ENCODE measurements around the gene C22orf23. TPM values are rescaled to one million over a fixed set of nuclear protein-coding genes. Genes with fewer than 3 reads are reported as not detected.

The C22orf23 gene
- total and polyA plus RNA-seq, 10 of the 15 experiments (the other 5 are each of a cell fraction or from before 2014, with no cell fraction given), result 0.04 to 0.38 (median 0.11) TPM; not detected in 5

DNA sequence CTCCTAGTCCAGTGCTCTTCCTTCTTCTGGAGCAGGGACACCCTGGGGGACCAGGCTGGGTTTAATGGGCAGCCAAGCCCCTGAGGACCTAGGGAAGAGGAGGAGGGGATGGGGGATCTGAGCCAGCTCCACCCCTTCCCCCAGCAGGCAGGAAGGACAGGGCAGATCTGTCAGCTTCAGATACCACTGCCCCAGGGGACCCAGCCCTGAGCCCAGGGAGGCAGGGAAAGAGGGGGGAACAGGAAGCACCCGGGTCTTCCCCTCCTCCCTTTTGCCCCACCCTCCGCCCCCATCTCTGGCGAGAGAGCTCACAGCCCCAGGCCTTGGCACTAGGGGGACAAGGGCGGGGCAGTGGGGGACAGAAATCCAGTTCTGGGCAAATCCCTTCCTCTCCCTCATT is 42.7 kb upstream of the C22orf23 start:
- no peaks in the 10 kb centered on the region; a peak in 1 of 4 replicates for H3K27me3 ChIP-seq (replicated peaks in 1 of 2; ENCODE audit: control insufficient read depth in 2 of 2, insufficient read depth in 2 of 2, low read length in 1 of 2)
- SMC1A ChIA-PET (ENCODE audit: uncharacterized antibody, unreplicated experiment), result interaction anchor here (0.6 to 2.2 kb wide), 3 partner anchors 39 to 593 kb away, joined by 3 to 7 read pairs (median 3); no protein-coding TSS in a partner anchor
- no peak for FAIRE-seq
- no TSS peak for BruUV-seq (replicated peaks)
- no peak overlapping the region; the same call in 1 of the 2 replicates for H2AFZ ChIP-seq (ENCODE audit: control insufficient read depth, low read depth, low read length)
- POLR2A ChIA-PET, result no interaction called here
- TF ChIP-seq, protein P1, sequence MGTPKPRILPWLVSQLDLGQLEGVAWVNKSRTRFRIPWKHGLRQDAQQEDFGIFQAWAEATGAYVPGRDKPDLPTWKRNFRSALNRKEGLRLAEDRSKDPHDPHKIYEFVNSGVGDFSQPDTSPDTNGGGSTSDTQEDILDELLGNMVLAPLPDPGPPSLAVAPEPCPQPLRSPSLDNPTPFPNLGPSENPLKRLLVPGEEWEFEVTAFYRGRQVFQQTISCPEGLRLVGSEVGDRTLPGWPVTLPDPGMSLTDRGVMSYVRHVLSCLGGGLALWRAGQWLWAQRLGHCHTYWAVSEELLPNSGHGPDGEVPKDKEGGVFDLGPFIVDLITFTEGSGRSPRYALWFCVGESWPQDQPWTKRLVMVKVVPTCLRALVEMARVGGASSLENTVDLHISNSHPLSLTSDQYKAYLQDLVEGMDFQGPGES (IDR thresholded peaks at IDR 0.05), result no peak
- TF ChIP-seq, protein P2, sequence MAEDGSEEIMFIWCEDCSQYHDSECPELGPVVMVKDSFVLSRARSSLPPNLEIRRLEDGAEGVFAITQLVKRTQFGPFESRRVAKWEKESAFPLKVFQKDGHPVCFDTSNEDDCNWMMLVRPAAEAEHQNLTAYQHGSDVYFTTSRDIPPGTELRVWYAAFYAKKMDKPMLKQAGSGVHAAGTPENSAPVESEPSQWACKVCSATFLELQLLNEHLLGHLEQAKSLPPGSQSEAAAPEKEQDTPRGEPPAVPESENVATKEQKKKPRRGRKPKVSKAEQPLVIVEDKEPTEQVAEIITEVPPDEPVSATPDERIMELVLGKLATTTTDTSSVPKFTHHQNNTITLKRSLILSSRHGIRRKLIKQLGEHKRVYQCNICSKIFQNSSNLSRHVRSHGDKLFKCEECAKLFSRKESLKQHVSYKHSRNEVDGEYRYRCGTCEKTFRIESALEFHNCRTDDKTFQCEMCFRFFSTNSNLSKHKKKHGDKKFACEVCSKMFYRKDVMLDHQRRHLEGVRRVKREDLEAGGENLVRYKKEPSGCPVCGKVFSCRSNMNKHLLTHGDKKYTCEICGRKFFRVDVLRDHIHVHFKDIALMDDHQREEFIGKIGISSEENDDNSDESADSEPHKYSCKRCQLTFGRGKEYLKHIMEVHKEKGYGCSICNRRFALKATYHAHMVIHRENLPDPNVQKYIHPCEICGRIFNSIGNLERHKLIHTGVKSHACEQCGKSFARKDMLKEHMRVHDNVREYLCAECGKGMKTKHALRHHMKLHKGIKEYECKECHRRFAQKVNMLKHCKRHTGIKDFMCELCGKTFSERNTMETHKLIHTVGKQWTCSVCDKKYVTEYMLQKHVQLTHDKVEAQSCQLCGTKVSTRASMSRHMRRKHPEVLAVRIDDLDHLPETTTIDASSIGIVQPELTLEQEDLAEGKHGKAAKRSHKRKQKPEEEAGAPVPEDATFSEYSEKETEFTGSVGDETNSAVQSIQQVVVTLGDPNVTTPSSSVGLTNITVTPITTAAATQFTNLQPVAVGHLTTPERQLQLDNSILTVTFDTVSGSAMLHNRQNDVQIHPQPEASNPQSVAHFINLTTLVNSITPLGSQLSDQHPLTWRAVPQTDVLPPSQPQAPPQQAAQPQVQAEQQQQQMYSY (CRISPR knock-in tag; IDR thresholded peaks at IDR 0.05), result no peak
- TF ChIP-seq MEF2B (IDR thresholded peaks at IDR 0.05; ENCODE audit: partially characterized antibody, poor library complexity, severe bottlenecking) (peak; percentile 90), EZH2 (IDR thresholded peaks at IDR 0.05; ENCODE audit: borderline replicate concordance, control insufficient read depth, low read depth, low read length) (no peak), SP1 (IDR thresholded peaks at IDR 0.05; ENCODE audit: low read depth, low read length) (no peak), IKZF1 (conservative IDR thresholded peaks at IDR 0.05) (peak; percentile 53), IKZF2 (IDR thresholded peaks at IDR 0.05) (peak; percentile 34 to 35; a peak in 2 of 4 replicates)
- TF ChIP-seq, protein P3, sequence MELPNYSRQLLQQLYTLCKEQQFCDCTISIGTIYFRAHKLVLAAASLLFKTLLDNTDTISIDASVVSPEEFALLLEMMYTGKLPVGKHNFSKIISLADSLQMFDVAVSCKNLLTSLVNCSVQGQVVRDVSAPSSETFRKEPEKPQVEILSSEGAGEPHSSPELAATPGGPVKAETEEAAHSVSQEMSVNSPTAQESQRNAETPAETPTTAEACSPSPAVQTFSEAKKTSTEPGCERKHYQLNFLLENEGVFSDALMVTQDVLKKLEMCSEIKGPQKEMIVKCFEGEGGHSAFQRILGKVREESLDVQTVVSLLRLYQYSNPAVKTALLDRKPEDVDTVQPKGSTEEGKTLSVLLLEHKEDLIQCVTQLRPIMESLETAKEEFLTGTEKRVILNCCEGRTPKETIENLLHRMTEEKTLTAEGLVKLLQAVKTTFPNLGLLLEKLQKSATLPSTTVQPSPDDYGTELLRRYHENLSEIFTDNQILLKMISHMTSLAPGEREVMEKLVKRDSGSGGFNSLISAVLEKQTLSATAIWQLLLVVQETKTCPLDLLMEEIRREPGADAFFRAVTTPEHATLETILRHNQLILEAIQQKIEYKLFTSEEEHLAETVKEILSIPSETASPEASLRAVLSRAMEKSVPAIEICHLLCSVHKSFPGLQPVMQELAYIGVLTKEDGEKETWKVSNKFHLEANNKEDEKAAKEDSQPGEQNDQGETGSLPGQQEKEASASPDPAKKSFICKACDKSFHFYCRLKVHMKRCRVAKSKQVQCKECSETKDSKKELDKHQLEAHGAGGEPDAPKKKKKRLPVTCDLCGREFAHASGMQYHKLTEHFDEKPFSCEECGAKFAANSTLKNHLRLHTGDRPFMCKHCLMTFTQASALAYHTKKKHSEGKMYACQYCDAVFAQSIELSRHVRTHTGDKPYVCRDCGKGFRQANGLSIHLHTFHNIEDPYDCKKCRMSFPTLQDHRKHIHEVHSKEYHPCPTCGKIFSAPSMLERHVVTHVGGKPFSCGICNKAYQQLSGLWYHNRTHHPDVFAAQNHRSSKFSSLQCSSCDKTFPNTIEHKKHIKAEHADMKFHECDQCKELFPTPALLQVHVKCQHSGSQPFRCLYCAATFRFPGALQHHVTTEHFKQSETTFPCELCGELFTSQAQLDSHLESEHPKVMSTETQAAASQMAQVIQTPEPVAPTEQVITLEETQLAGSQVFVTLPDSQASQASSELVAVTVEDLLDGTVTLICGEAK (IDR thresholded peaks at IDR 0.05; ENCODE audit: borderline replicate concordance), result no peak
- H4K20me1 ChIP-seq (ENCODE audit: control insufficient read depth, insufficient read depth), result no peaks in the 10 kb centered on the region
- H3K36me3 ChIP-seq (ENCODE audit: control insufficient read depth in 2 of 2, insufficient read depth in 2 of 2, low read length in 1 of 2), result no peaks in the 10 kb centered on the region
- in situ Hi-C loops (cut with MboI), result no loop called here
- DNase-seq (ENCODE audit: low read depth, low spot score), result no peak
- no peak overlapping the region for H3K27ac ChIP-seq (ENCODE audit: control insufficient read depth, insufficient read depth)
- peak; percentile 69 for ATAC-seq
- H3K4me3 ChIP-seq, result no peak overlapping the region
- CTCF ChIA-PET, result interaction anchor here (0.9 to 1.0 kb wide), 2 partner anchors 38 to 56 kb away, joined by 4 read pairs; no protein-coding TSS in a partner anchor
- RAD21 ChIA-PET (ENCODE audit: unreplicated experiment), result interaction anchor here (0.6 to 0.9 kb wide), 2 partner anchors 43 to 56 kb away, joined by 3 to 4 read pairs; partner anchors contain the start of genes C22orf23 and POLR2F
- 10% methylated on average over 2 of the region's 4 CpGs for whole genome bisulfite sequencing (ENCODE audit: insufficient coverage, insufficient replicate concordance, low lambda C conversion rate, missing lambda C conversion rate)
- H3K79me2 ChIP-seq (ENCODE audit: control insufficient read depth, insufficient read depth, low read length), result no peaks in the 10 kb centered on the region
- no peaks in the 10 kb centered on the region for H3K9me3 ChIP-seq (replicated peaks; ENCODE audit: control insufficient read depth, insufficient read depth, low read length)
- intact Hi-C loops (cut with micrococcal nuclease; ENCODE audit: unreplicated experiment), result no loop called here
- H3K4me1 ChIP-seq (ENCODE audit: control insufficient read depth, insufficient read depth, low read length), result no peaks in the 10 kb centered on the region
- no peak overlapping the region for H3K4me2 ChIP-seq (ENCODE audit: control insufficient read depth, insufficient read depth)
- no peak overlapping the region for H3K9ac ChIP-seq (ENCODE audit: control insufficient read depth, insufficient read depth, low read length)

Data from GM12878 (cell line).